ENCODE measurements around the gene HIPK3. TPM values are rescaled to one million over a fixed set of nuclear protein-coding genes. Genes with fewer than 3 reads are reported as not detected.
A peak's percentile ranks its signal among the peaks of the same experiment; 100 is the strongest.

The HIPK3 gene
- total RNA-seq, 1 donor from 2014 or later: 166 TPM

DNA sequence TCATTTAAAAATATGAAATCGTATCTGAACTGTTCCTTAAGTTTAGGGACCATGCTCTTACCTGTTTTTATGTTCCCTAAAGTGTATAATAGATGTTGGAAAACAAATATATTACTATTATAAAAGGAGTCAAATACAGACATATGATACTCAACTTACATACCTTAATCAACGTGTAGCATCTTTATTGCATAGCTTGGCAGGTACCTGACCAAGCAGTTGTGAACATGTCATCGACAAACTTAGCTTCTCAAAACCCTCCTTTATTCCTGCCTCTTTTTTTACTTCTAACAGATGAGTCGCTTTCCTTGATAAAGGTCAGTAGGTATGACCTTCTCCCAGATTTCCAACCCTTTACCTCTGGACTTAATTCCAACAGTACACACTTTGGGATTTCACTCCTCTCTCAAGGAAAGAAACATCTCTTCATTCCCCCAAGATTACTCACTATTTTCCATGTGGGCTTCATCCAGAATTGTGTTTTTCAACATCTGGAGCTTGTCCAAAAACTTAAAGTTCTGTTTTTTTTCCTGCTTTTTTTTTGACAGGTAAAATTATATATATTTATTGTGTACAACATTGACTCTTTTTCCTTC lies 11.9 kb downstream of the HIPK3 start:
- H3K36me3 ChIP-seq: no peaks in the 10 kb centered on the region
- intact Hi-C loops (cut with DNase I): no loop called here
- no peaks in the 10 kb centered on the region for H3K27me3 ChIP-seq
- peaks cover 95% of the 10 kb centered on the region for H3K4me1 ChIP-seq
- no peak overlapping the region for H3K27ac ChIP-seq
- TF ChIP-seq, protein P1, sequence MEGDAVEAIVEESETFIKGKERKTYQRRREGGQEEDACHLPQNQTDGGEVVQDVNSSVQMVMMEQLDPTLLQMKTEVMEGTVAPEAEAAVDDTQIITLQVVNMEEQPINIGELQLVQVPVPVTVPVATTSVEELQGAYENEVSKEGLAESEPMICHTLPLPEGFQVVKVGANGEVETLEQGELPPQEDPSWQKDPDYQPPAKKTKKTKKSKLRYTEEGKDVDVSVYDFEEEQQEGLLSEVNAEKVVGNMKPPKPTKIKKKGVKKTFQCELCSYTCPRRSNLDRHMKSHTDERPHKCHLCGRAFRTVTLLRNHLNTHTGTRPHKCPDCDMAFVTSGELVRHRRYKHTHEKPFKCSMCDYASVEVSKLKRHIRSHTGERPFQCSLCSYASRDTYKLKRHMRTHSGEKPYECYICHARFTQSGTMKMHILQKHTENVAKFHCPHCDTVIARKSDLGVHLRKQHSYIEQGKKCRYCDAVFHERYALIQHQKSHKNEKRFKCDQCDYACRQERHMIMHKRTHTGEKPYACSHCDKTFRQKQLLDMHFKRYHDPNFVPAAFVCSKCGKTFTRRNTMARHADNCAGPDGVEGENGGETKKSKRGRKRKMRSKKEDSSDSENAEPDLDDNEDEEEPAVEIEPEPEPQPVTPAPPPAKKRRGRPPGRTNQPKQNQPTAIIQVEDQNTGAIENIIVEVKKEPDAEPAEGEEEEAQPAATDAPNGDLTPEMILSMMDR (IDR thresholded peaks at IDR 0.05): no peak
- no peak for TF ChIP-seq POLR2AphosphoS5 (IDR thresholded peaks at IDR 0.05; ENCODE audit: insufficient read depth in 1 of 2, low read depth in 1 of 2)
- no peak for TF ChIP-seq POLR2A (IDR thresholded peaks at IDR 0.05)
- no peak for DNase-seq (ENCODE audit: extremely low spot score in 2 of 2)
- H3K9me3 ChIP-seq: no peaks in the 10 kb centered on the region
- H3K4me3 ChIP-seq: no peak overlapping the region

DNA sequence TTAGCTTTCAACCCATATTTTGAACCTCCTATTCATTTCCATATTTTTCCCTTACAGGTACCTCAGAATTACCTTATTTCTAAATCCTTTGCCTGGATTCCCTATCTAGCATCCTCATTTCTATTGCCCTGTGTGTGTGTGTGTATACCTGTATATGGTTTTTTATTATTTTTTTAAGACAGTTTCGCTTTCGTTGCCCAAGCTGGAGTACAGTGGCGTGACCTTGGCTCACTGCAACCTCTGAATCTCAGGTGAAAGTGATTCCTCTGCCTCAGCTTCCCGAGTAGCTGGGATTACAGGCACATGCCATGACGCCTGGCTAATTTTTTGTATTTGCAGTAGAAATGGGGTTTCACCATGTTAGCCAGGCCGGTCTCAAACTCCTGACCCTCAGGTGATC lies 12.6 kb downstream of the HIPK3 start:
- Histone ChIP-seq H3K4me1 (peaks cover 95% of the 10 kb centered on the region), H3K27ac (no peak overlapping the region), H3K4me3 (no peak overlapping the region), H3K27me3 (no peaks in the 10 kb centered on the region), H3K9me3 (no peaks in the 10 kb centered on the region), H3K36me3 (no peaks in the 10 kb centered on the region)
- intact Hi-C loops (cut with DNase I): no loop called here
- DNase-seq (ENCODE audit: extremely low spot score in 2 of 2): no peak
- TF ChIP-seq, protein P1 (IDR thresholded peaks at IDR 0.05): no peak
- TF ChIP-seq POLR2AphosphoS5 (IDR thresholded peaks at IDR 0.05; ENCODE audit: insufficient read depth in 1 of 2, low read depth in 1 of 2) (no peak), POLR2A (IDR thresholded peaks at IDR 0.05) (no peak)

DNA sequence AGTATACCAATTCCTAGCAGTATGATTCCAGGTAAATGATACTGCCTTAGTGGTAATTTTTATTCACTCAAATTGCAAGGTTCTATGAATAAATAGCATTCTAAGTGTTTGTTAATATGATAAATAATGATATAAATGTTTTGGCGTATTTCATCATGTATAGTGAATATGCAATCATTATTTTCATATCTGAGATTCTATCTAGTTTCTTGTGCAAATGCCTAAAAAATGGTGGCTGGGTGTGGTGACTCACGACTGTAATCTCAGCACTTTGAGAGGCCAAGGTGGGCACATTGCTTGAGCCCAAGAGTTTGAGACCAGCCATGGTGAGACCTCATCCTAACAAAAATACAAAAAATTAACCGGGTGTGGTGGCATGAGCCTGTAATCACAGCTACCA lies 13.9 kb downstream of the HIPK3 start:
- intact Hi-C loops (cut with DNase I): no loop called here
- TF ChIP-seq POLR2AphosphoS5 (IDR thresholded peaks at IDR 0.05; ENCODE audit: insufficient read depth in 1 of 2, low read depth in 1 of 2): no peak
- TF ChIP-seq POLR2A (IDR thresholded peaks at IDR 0.05): no peak
- TF ChIP-seq, protein P1 (IDR thresholded peaks at IDR 0.05): no peak
- DNase-seq (ENCODE audit: extremely low spot score in 2 of 2): no peak
- Histone ChIP-seq H3K9me3 (no peaks in the 10 kb centered on the region), H3K4me1 (peaks cover 97% of the 10 kb centered on the region), H3K36me3 (no peaks in the 10 kb centered on the region), H3K4me3 (no peak overlapping the region), H3K27me3 (no peaks in the 10 kb centered on the region), H3K27ac (no peak overlapping the region)

DNA sequence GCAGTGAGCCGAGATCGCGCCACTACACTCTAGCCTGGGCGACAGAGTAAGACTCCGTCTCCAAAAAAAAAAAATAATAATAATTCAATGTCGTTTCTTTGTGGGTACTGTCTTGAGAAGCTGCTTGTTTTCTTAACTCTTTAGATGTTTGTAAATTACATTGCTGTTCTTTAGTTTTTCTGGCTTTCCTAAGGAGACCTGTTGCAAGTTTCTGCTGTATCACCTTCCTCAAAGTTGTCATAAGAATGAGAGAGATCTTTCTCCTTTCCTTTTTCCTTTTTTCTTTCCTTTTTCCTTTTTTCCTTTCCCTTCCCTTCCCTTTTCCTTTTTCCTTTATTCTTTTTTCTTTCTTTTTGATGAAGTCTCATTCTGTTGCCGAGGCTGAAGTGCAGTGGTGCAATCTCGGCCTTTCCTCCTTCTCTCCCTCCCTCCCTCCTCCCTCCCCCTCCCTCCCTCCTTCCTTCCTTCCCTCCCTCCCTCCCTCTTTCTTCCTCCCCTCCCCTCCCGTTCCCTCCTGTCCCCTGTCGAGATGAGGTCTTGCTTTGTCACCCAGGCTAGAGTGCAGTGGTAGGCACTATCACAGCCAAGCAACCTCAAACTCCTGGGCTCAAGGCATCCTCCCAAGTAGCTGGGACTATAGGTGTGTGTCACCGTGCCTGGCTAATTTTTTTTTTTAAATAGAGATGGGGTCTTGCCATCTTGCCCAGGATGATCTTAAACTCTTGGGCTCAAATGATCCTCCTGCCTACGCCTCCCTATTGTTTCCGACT lies 15.3 kb downstream of the HIPK3 start:
- TF ChIP-seq, protein P1 (IDR thresholded peaks at IDR 0.05): no peak
- TF ChIP-seq POLR2A (IDR thresholded peaks at IDR 0.05) (no peak), POLR2AphosphoS5 (IDR thresholded peaks at IDR 0.05; ENCODE audit: insufficient read depth in 1 of 2, low read depth in 1 of 2) (no peak)
- no peak overlapping the region for H3K27ac ChIP-seq
- no peaks in the 10 kb centered on the region for H3K9me3 ChIP-seq
- no peaks in the 10 kb centered on the region for H3K36me3 ChIP-seq
- intact Hi-C loops (cut with DNase I): no loop called here
- H3K4me3 ChIP-seq: no peak overlapping the region
- no peak for DNase-seq (ENCODE audit: extremely low spot score in 2 of 2)
- no peaks in the 10 kb centered on the region for H3K27me3 ChIP-seq
- H3K4me1 ChIP-seq: peaks cover 97% of the 10 kb centered on the region

DNA sequence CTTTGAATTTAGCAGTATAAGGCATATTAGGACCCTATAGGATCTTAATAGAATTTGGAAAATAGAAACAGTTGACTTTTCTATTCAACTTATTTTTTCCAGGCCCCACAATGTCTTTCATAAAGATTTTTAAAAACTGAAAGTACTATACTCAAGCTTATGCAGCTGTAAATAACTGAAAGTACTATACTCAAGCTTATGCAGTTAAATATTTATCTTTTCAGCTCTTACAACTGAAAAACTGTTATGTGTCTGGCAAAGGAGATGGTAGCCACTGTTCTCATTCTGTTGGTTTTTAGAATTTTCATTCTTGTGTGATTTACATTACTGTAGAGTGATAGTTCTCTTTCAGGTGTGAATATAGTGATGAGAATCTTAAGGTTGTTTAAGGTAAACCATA lies 16.5 kb downstream of the HIPK3 start:
- H3K4me1 ChIP-seq: peaks cover 97% of the 10 kb centered on the region

More for the DNA sequence above, 16.5 kb downstream of the HIPK3 start:
- no peak overlapping the region for H3K4me3 ChIP-seq
- H3K36me3 ChIP-seq: no peaks in the 10 kb centered on the region
- no peak for DNase-seq (ENCODE audit: extremely low spot score in 2 of 2)
- no peak for TF ChIP-seq POLR2AphosphoS5 (IDR thresholded peaks at IDR 0.05; ENCODE audit: insufficient read depth in 1 of 2, low read depth in 1 of 2)
- TF ChIP-seq, protein P1 (IDR thresholded peaks at IDR 0.05): no peak
- TF ChIP-seq POLR2A (IDR thresholded peaks at IDR 0.05): no peak
- no peaks in the 10 kb centered on the region for H3K27me3 ChIP-seq
- intact Hi-C loops (cut with DNase I): no loop called here
- H3K27ac ChIP-seq: peak overlapping the region; percentile 15
- H3K9me3 ChIP-seq: no peaks in the 10 kb centered on the region

All from vagina (tissue), 2 donors.